Hematopoietic multipotent progenitor cell treated with erythropoietin and hydrocortisone succinate and interleukin-3 and kit ligand, for 17 days (in vitro differentiated cells): ENCODE results near the gene COL9A1.
A peak's percentile ranks its signal among the peaks of the same experiment; 100 is the strongest.
"Not testable (repeated sequence)": the region's sequence is repeated elsewhere in the genome, so short reads cannot be mapped to it uniquely, and the experiment has no call there.

Experiments used
- DNase-seq: peaks from one replicate; pipeline ENCODE4 v3.0.0-alpha.2; 2015; ENCODE audit warnings: low spot score

COL9A1 gene

GRCh38 chr6:70303034-70303525 lies at the start of gene COL9A1:
Gene COL9A1 (minus strand): TSS chr6:70303084. CDS start chr6:70302924, 160 bp downstream.
- no peak for DNase-seq

GRCh38 chr6:70351461-70351860 lies 48.6 kb upstream of the COL9A1 start:
- no peak for DNase-seq

GRCh38 chr6:70345619-70346018 lies 42.7 kb upstream of the COL9A1 start:
- no peak for DNase-seq

- DNase-seq, result no peak
Measured at GRCh38 chr6:70343313-70343712, 40.4 kb upstream of the COL9A1 start.

GRCh38 chr6:70339810-70340209 lies 36.9 kb upstream of the COL9A1 start:
- not testable (repeated sequence) for DNase-seq

GRCh38 chr6:70338775-70339174 lies 35.9 kb upstream of the COL9A1 start:
- DNase-seq, result no peak

- no peak for DNase-seq
Measured at GRCh38 chr6:70337743-70338105, 34.8 kb upstream of the COL9A1 start.

GRCh38 chr6:70336996-70337742 lies 34.3 kb upstream of the COL9A1 start:
- DNase-seq, result peak; percentile 45

GRCh38 chr6:70327036-70327435 lies 24.2 kb upstream of the COL9A1 start:
- no peak for DNase-seq

- DNase-seq, result no peak
Measured at GRCh38 chr6:70325009-70325408, 22.1 kb upstream of the COL9A1 start.

- DNase-seq, result not testable (repeated sequence)
Measured at GRCh38 chr6:70317799-70318198, 14.9 kb upstream of the COL9A1 start.

- DNase-seq, result no peak
Measured at GRCh38 chr6:70315079-70315751, 12.3 kb upstream of the COL9A1 start.

- DNase-seq, result no peak
Measured at GRCh38 chr6:70314296-70314695, 11.4 kb upstream of the COL9A1 start.

- no peak for DNase-seq
Measured at GRCh38 chr6:70312165-70312745, 9.4 kb upstream of the COL9A1 start.

- peak; percentile 53 for DNase-seq
Measured at GRCh38 chr6:70310063-70310694, 7.3 kb upstream of the COL9A1 start.

GRCh38 chr6:70309243-70309642 lies 6.4 kb upstream of the COL9A1 start:
- DNase-seq, result no peak

GRCh38 chr6:70308142-70308541 lies 5.3 kb upstream of the COL9A1 start:
- DNase-seq, result not testable (repeated sequence)

GRCh38 chr6:70307008-70307407 lies 4.1 kb upstream of the COL9A1 start:
- DNase-seq, result no peak

GRCh38 chr6:70304616-70305015 lies 1.7 kb upstream of the COL9A1 start:
- no peak for DNase-seq

GRCh38 chr6:70299456-70299855 lies 3.4 kb downstream of the COL9A1 start:
- no peak for DNase-seq

- no peak for DNase-seq
Measured at GRCh38 chr6:70298068-70298467, 4.8 kb downstream of the COL9A1 start.

GRCh38 chr6:70292193-70292592 lies 10.7 kb downstream of the COL9A1 start:
- no peak for DNase-seq

- no peak for DNase-seq
Measured at GRCh38 chr6:70289299-70289698, 13.6 kb downstream of the COL9A1 start.
